ENCODE data around the gene PRR29. TPM values are rescaled to one million over a fixed set of nuclear protein-coding genes. Genes with fewer than 3 reads are reported as not detected.

Gene PRR29
- total RNA-seq, 3 donors from 2014 or later (not counting 1 experiment from before 2014, with no cell fraction given) = 0.92 to 1.6 (median 1.6) TPM

GRCh38 chr17:63950940-63951907 is 46.9 kb upstream of the PRR29 start:
- no peak overlapping the region for H3K27ac Mint-ChIP-seq
- H3K27me3 Mint-ChIP-seq (ENCODE audit: low read depth in 2 of 2) = no peaks in the 10 kb centered on the region
- peak in 1 of 2 donors; percentile 60 for DNase-seq
- intact Hi-C loops (cut with micrococcal nuclease) = no loop called here
- Histone ChIP-seq H3K4me1 (ENCODE audit: control insufficient read depth, insufficient read depth, low read length) (peaks cover 57% of the 10 kb centered on the region), H3K36me3 (ENCODE audit: control insufficient read depth, insufficient read depth, low read length) (no peaks in the 10 kb centered on the region), H3K27me3 (ENCODE audit: control insufficient read depth, insufficient read depth, low read length) (no peaks in the 10 kb centered on the region), H3K27ac (ENCODE audit: low read length) (no peak overlapping the region), H3K4me3 (ENCODE audit: low read length) (no peak overlapping the region), H3K9me3 (ENCODE audit: control insufficient read depth, insufficient read depth, low read length) (no peaks in the 10 kb centered on the region)
- H3K36me3 Mint-ChIP-seq = no peaks in the 10 kb centered on the region
- ATAC-seq = no peak
- H3K4me3 Mint-ChIP-seq = no peak overlapping the region
- H3K9me3 Mint-ChIP-seq = no peaks in the 10 kb centered on the region
- WGBS (ENCODE audit: insufficient coverage) = 92% methylated on average over 29 of the region's 29 CpGs
- peaks cover 20 to 28% of the 10 kb centered on the region in 2 donors for H3K4me1 Mint-ChIP-seq
- no peak for TF ChIP-seq CTCF (IDR thresholded peaks at IDR 0.05)

GRCh38 chr17:63954402-63955063 is 43.6 kb upstream of the PRR29 start:
- 17% methylated on average over 9 of the region's 11 CpGs for WGBS (ENCODE audit: insufficient coverage)
- Mint-ChIP-seq H3K36me3 (no peaks in the 10 kb centered on the region), H3K4me3 (peak overlapping the region; percentile 53), H3K27ac (peak overlapping the region; percentile 43 to 93), H3K9me3 (no peaks in the 10 kb centered on the region), H3K4me1 (peaks cover 14 to 22% of the 10 kb centered on the region in 2 donors), H3K27me3 (ENCODE audit: low read depth in 2 of 2) (no peaks in the 10 kb centered on the region)
- peaks cover 35% of the 10 kb centered on the region for H3K4me1 ChIP-seq (ENCODE audit: control insufficient read depth, insufficient read depth, low read length)
- H3K27ac ChIP-seq (ENCODE audit: low read length) = peak overlapping the region; percentile 71
- H3K27me3 ChIP-seq (ENCODE audit: control insufficient read depth, insufficient read depth, low read length) = no peaks in the 10 kb centered on the region
- peak; percentile 64 to 89 (median 85) for ATAC-seq
- intact Hi-C loops (cut with micrococcal nuclease) = no loop called here
- no peak overlapping the region for H3K4me3 ChIP-seq (ENCODE audit: low read length)
- H3K9me3 ChIP-seq (ENCODE audit: control insufficient read depth, insufficient read depth, low read length) = no peaks in the 10 kb centered on the region
- no peaks in the 10 kb centered on the region for H3K36me3 ChIP-seq (ENCODE audit: control insufficient read depth, insufficient read depth, low read length)
- DNase-seq = peak; percentile 48 to 58
- no peak for TF ChIP-seq CTCF (IDR thresholded peaks at IDR 0.05)

GRCh38 chr17:63955232-63955631 is 42.9 kb upstream of the PRR29 start:
- H3K27ac ChIP-seq (ENCODE audit: low read length) = no peak overlapping the region

More at GRCh38 chr17:63955232-63955631, 42.9 kb upstream of the PRR29 start:
- no peaks in the 10 kb centered on the region for H3K9me3 Mint-ChIP-seq
- Histone ChIP-seq H3K36me3 (ENCODE audit: control insufficient read depth, insufficient read depth, low read length) (no peaks in the 10 kb centered on the region), H3K4me3 (ENCODE audit: low read length) (no peak overlapping the region), H3K27me3 (ENCODE audit: control insufficient read depth, insufficient read depth, low read length) (no peaks in the 10 kb centered on the region), H3K9me3 (ENCODE audit: control insufficient read depth, insufficient read depth, low read length) (no peaks in the 10 kb centered on the region), H3K4me1 (ENCODE audit: control insufficient read depth, insufficient read depth, low read length) (peaks cover 35% of the 10 kb centered on the region)
- ATAC-seq = no peak
- peak overlapping the region in 1 of 2 donors; percentile 93 for H3K27ac Mint-ChIP-seq
- intact Hi-C loops (cut with micrococcal nuclease) = no loop called here
- H3K4me3 Mint-ChIP-seq = no peak overlapping the region
- H3K4me1 Mint-ChIP-seq = peaks cover 14 to 22% of the 10 kb centered on the region in 2 donors
- TF ChIP-seq CTCF (IDR thresholded peaks at IDR 0.05) = no peak
- WGBS (ENCODE audit: insufficient coverage) = 87% methylated on average over 11 of the region's 11 CpGs
- no peaks in the 10 kb centered on the region for H3K27me3 Mint-ChIP-seq (ENCODE audit: low read depth in 2 of 2)
- no peak for DNase-seq
- H3K36me3 Mint-ChIP-seq = no peaks in the 10 kb centered on the region
